ENCODE data around the gene FCSK.
"Not testable (repeated sequence)": the region's sequence is repeated elsewhere in the genome, so short reads cannot be mapped to it uniquely, and the experiment has no call there.

The FCSK gene

DNA sequence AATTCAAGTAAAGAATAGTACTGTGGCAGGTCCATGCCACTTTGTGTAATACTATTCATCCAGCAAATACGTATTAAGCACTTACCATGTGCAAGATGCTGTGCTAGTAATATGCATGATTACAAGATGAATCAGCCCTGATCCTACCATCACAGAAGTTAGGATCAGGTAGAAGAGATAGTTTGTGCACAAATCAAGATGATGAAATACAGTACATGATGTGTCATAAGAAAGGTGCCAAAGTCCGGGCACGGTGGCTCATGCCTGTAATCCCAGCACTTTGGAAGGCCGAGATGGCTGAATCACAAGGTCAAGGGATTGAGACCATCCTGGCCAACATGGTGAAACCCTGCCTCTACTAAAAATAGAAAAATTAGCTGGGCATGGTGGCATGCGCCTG lies 58.1 kb downstream of the FCSK start:
- DNase-seq (ENCODE audit: low spot score in 2 of 2) (no peak), ATAC-seq (no peak)
- no peak overlapping the region for H3K27ac Mint-ChIP-seq
- no peaks in the 10 kb centered on the region for H3K4me1 Mint-ChIP-seq
- no peak overlapping the region for H3K4me3 Mint-ChIP-seq
- H3K9me3 Mint-ChIP-seq, result no peaks in the 10 kb centered on the region
- H3K36me3 Mint-ChIP-seq, result peaks cover 78% of the 10 kb centered on the region

DNA sequence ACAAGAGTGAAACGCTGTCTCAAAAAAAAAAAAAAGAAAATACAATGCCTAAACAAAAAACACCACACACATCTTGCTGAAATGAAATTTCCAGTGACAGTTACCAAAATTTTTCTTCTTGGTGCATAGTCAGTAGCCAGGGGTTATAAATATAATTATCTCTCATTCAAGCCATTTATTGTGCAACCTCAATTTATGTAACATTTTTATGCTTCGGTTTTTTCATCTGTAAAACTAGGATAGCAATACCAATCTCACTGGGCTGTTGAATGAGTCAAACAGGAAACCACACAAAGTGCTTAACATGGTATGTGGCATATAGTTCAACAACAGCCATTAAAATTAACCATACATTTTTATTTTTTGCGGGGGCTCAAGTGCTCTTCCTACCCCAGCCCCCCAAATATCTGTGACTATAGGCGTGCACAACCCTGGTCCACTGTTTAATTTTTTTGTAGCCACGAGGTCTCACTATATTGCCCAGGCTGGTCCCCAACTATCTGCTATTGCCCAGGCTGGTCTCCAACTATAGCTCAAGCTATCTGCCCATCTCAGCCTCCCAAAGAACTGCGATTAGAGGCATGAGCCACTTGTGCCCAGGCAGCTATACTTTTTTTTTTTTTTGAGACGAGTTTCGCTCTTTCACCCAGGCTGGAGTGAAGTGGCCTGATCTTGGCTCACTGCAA lies 66.4 kb downstream of the FCSK start:
- DNase-seq (ENCODE audit: low spot score in 2 of 2) (peak in 1 of 2 donors; percentile 58), ATAC-seq (peak; percentile 79)
- Mint-ChIP-seq H3K4me1 (peaks cover 18% of the 10 kb centered on the region), H3K36me3 (peaks cover 58% of the 10 kb centered on the region), H3K9me3 (no peaks in the 10 kb centered on the region), H3K4me3 (peak overlapping the region; percentile 95), H3K27ac (peak overlapping the region; percentile 99)

DNA sequence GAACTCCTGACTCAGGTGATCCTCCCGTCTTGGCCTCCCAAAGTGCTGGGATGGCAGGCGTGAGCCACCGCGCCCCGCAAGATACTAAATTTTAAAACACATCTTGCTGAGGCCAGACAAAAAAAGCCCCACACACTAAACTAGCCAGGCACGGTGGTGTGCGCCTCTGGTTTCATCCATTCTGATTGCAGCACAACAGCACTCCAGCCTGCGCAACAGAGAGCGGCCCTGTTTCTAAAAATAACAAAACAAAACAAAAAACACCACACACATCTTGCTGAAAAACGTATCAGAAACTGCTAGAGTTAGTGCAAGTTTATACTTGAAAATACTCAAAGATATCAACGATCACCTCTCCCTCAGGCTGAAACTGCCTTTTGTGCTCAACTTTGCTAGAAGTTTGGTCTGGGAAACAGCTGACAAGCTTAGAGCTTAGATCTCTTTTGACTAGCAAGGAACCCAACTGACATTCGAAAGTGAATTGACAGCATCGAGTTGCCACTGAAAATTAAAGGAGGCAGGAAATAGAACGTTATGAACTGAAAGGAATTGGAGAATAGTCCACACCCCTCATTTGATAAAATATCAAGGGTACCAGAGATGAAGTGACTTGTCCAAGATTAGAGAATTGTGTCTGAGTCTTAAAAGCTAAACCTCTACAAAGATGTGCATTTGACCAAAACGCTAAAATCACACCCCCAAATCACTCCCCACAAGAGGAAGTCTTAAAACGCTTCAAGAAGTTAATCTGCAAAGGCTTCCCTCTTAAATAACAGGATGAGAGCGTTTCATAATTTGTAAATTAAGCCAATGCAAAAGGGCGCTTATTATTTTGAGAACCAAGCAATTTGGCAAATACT lies 68.1 kb downstream of the FCSK start:
- peaks cover 58% of the 10 kb centered on the region for H3K36me3 Mint-ChIP-seq
- peak overlapping the region; percentile 95 for H3K4me3 Mint-ChIP-seq
- no peaks in the 10 kb centered on the region for H3K9me3 Mint-ChIP-seq
- DNase-seq (ENCODE audit: low spot score in 2 of 2), result peak in 1 of 2 donors; percentile 51
- ATAC-seq, result no peak
- H3K4me1 Mint-ChIP-seq, result peaks cover 31% of the 10 kb centered on the region
- peak overlapping the region; percentile 99 for H3K27ac Mint-ChIP-seq

DNA sequence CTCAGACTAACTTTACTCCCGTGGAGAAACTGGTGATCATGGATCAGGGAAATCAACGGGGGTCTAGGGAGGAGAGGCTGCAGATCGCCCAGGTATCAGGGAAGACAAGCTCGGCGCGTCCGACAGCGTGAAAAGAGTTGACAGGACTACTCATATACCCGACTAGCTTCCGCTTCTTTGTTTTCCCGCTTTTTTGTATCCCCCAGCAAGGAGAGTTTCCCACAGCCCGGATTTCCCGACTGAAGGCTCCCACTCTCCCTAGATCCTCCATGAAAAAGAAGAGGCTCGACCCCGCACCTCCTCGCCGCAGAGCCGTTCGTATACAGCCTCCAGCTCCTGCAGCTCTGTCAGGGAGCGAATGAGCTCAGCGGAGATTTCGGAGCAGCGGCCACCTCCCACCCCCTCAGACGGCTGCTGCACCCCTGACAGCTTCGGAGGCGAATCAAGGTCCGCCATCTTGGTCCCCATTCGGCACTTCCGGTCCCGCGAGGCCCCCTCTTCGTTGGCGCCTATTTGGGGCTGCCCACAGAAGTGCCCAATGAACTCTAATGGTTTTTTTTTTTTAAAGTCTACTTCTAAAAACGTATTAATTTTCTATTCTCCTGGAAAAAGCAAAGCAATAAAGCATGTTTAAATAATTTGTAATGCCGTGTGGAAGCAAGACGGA lies 68.8 kb downstream of the FCSK start, which contains the start of gene COG4:
Gene COG4, minus strand, starts transcription at position 479 of the 667 bp plus-strand sequence. Its CDS starts 11 bp downstream, at position 468.
- H3K4me3 Mint-ChIP-seq, result peak within 1 kb of the TSS; percentile 95
- peaks cover 34% of the 10 kb centered on the region for H3K4me1 Mint-ChIP-seq
- no peaks in the 10 kb centered on the region for H3K9me3 Mint-ChIP-seq
- H3K36me3 Mint-ChIP-seq, result peaks cover 58% of the 10 kb centered on the region
- H3K27ac Mint-ChIP-seq, result peak within 1 kb of the TSS; percentile 99
- DNase-seq (ENCODE audit: low spot score in 2 of 2) (peak; percentile 76 to 92), ATAC-seq (peak; percentile 87)

DNA sequence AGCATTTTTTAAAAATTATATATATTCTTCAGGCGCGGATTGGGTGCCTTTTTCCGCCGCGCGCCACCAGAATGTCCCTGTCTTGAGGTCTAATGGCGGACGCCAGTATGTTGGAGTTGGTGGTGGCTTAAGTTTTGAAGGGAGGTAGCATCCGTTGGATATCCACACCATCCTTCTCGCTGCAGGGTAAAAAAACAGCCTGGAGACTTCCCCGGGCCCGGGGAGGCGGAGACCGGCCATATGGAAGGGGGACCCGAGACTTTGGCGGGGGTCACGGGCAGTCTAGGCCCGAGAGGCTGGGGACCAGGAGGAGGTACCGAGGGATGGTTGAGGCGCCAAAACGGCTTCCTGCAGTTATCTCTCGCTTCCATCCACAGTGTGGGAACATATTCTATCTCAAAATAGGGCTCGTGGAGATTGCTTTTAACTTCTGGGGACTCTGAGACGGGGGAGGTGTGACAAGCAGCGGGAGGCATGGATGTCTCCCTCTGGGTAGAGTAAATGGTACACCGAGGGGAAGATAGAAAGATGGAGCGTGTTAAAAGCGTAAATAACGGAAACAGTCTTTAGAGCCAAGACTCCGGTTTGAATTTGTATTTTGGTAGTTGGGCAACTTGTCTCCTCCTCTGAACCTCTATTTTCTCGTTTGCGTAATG lies 69.5 kb downstream of the FCSK start, which contains the start of gene SF3B3:
Gene SF3B3, plus strand, starts transcription at position 74 of the 656 bp plus-strand sequence. CDS start 2,841 bp downstream, outside the sequence.
- Mint-ChIP-seq H3K9me3 (no peaks in the 10 kb centered on the region), H3K4me1 (peaks cover 34% of the 10 kb centered on the region), H3K27ac (peak within 1 kb of the TSS; percentile 99), H3K36me3 (peaks cover 65% of the 10 kb centered on the region), H3K4me3 (peak within 1 kb of the TSS; percentile 95)
- DNase-seq (ENCODE audit: low spot score in 2 of 2) (peak; percentile 63 to 89), ATAC-seq (peak; percentile 68)

DNA sequence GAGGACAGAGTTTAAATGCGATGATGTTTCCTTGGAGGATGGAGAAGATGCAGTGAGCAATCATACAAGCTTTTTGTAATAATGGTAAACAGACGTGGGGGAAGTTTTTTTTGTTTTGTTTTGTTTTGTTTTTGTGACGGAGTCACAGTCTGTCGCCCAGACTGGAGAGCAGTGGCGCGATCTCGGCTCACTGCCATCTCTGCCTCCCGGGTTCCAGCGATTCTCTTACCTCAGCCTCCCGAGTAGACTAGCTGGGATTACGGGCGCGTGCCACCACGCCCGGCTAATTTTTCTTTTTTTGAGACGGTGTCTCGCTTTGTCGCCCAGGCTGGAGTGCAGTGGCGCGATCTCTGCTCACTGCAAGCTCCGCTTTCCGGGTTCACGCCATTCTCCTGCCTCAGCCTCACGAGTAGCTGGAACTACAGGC lies 70.0 kb downstream of the FCSK start:
- H3K4me1 Mint-ChIP-seq, result peaks cover 38% of the 10 kb centered on the region
- H3K4me3 Mint-ChIP-seq, result peak overlapping the region; percentile 95
- peaks cover 70% of the 10 kb centered on the region for H3K36me3 Mint-ChIP-seq
- H3K9me3 Mint-ChIP-seq, ATAC-seq: not testable (repeated sequence)
- DNase-seq (ENCODE audit: low spot score in 2 of 2), result peak in 1 of 2 donors; percentile 63
- peak overlapping the region; percentile 99 for H3K27ac Mint-ChIP-seq

DNA sequence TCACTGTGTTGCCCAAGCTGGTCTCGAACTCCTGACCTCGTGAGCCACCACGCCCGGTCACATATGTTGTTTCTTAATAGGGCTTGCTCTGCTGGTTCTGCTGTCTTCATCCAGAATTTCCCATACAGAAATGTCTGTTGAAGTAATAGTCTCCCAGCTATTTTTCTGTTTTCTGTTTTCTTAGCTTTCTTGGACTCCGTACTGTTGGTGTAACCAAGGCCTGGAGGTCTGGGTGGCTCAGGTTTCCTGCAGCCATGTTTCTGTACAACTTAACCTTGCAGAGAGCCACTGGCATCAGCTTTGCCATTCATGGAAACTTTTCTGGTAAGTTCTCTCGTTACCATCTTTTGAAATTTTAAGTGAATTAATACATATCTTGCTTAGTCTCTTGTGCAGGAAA lies 72.0 kb downstream of the FCSK start:
- Mint-ChIP-seq H3K27ac (peak overlapping the region; percentile 82), H3K9me3 (no peaks in the 10 kb centered on the region), H3K4me3 (peak overlapping the region; percentile 95), H3K4me1 (peaks cover 32% of the 10 kb centered on the region), H3K36me3 (peaks cover 84% of the 10 kb centered on the region)
- ATAC-seq, result no peak
- no peak for DNase-seq (ENCODE audit: low spot score in 2 of 2)

DNA sequence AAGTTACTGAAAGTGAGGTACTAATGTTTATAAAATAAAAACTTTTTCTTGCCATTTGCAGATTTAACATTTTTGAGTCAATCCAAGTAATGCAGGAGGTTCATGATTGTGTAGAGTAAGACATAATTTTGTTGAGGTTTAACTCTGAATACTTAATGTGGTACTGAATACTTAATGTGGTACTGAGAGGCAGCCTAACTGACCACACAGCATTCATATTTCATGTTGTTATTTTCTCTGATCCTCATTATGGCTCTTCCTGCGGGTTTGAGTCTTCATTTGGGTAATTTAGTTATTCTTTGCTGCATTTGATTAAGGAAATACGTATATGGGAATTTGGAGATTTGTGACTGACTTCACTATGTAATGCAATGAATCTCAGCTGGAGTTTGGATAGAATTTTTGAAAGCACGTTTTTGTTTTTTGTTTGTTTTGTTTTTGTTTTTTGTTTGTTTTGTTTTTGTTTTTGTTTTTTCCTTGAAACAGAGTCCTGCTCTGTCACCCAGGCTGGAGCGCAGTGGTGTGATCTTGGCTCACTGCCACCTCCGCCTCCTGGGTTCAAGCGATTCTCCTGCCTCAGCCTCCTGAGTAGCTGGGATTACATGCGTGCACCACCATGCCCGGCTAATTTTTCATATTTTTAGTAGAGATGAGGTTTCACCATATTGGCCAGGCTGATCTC lies 73.1 kb downstream of the FCSK start:
- H3K4me1 Mint-ChIP-seq, result peaks cover 27% of the 10 kb centered on the region
- DNase-seq (ENCODE audit: low spot score in 2 of 2), result no peak
- H3K4me3 Mint-ChIP-seq, result peak overlapping the region; percentile 95

DNA sequence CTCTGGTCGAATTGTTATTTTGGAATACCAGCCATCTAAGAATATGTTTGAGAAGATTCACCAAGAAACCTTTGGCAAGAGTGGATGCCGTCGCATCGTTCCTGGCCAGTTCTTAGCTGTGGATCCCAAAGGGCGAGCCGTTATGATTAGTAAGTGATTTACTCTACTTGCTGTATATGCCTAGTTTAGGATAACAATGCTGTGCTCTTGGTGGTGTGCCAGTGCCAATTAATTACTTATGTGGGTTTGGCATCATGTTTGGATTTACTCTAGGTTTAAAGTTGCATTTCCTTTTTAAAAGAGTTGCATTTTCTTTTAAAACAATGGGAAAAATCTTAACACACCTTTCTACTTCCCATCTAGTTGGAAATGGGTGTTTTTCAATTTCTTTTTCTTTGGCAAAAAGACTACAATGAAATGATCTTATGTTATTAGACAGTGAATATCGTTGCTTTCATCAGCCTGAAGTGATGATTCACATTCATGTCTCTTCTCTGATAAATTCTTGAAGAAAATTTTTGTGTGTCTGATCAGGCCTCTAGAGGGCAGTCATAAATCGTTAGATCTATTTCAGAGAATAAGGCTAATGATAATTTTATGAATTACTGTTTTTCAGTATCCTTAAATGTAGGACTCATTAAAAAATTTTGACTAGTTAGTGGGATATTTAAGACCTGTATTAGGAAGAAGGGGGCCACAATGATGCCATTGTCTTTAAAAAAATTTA lies 74.8 kb downstream of the FCSK start:
- Mint-ChIP-seq H3K27ac (no peak overlapping the region), H3K4me3 (peak overlapping the region; percentile 95), H3K4me1 (peaks cover 41% of the 10 kb centered on the region)

More for the DNA sequence above, 73.1 kb downstream of the FCSK start:
- peak overlapping the region; percentile 82 for H3K27ac Mint-ChIP-seq
- peaks cover 95% of the 10 kb centered on the region for H3K36me3 Mint-ChIP-seq
- peak; percentile 55 for ATAC-seq
- H3K9me3 Mint-ChIP-seq, result no peaks in the 10 kb centered on the region

More for the DNA sequence above, 74.8 kb downstream of the FCSK start:
- DNase-seq (ENCODE audit: low spot score in 2 of 2), result no peak
- ATAC-seq, result peak; percentile 46
- no peaks in the 10 kb centered on the region for H3K9me3 Mint-ChIP-seq
- H3K36me3 Mint-ChIP-seq, result peaks cover 100% of the 10 kb centered on the region
